ENCODE data around the gene NSFL1C. TPM values are rescaled to one million over a fixed set of nuclear protein-coding genes. Genes with fewer than 3 reads are reported as not detected.

NSFL1C gene
- polyA plus RNA-seq, 1 donor (not counting 4 experiments of a cell fraction or from before 2014, with no cell fraction given), result 38.8 TPM

GRCh38 chr20:1417790-1418189, 48.9 kb downstream of the NSFL1C start:
- Histone ChIP-seq H3K79me2 (ENCODE audit: control insufficient read depth, insufficient read depth, low read length) (no peaks in the 10 kb centered on the region), H3K4me3 (ENCODE audit: control insufficient read depth in 2 of 3, extremely low read depth in 1 of 3, insufficient read depth in 2 of 3, low read depth in 1 of 3, low read length in 3 of 3) (peak overlapping the region in 1 of 3 experiments; percentile 32), H4K20me1 (ENCODE audit: control insufficient read depth, extremely low read depth, insufficient read depth, low read length) (no peaks in the 10 kb centered on the region), H3K4me1 (ENCODE audit: control insufficient read depth, extremely low read depth, insufficient read depth, low read length) (peaks cover 38% of the 10 kb centered on the region), H3K27ac (ENCODE audit: control insufficient read depth, insufficient read depth, low read length) (peak overlapping the region; percentile 88), H3K9me1 (ENCODE audit: control insufficient read depth, extremely low read depth, insufficient read depth, low read length) (no peaks in the 10 kb centered on the region), H3K4me2 (ENCODE audit: control insufficient read depth, extremely low read depth, insufficient read depth, low read depth, low read length) (peak overlapping the region; percentile 61), H2AFZ (ENCODE audit: control insufficient read depth, low read length) (no peak overlapping the region), H3K27me3 (ENCODE audit: control insufficient read depth, extremely low read depth, insufficient read depth, low read length) (no peaks in the 10 kb centered on the region), H3K9me3 (ENCODE audit: control insufficient read depth, low read depth, low read length) (peaks cover 6% of the 10 kb centered on the region), H3K9ac (ENCODE audit: control insufficient read depth, extremely low read depth, insufficient read depth, low read length) (peak overlapping the region; percentile 30), H3K36me3 (ENCODE audit: control insufficient read depth in 2 of 2, extremely low read depth in 1 of 2, insufficient read depth in 2 of 2, low read length in 2 of 2) (no peaks in the 10 kb centered on the region)
- DNase-seq (ENCODE audit: low read depth, low spot score), result no peak
- TF ChIP-seq EZH2 (IDR thresholded peaks at IDR 0.05; ENCODE audit: low read length), result no peak
- TF ChIP-seq CTCF (optimal IDR thresholded peaks at IDR 0.05 in 1 of 3, IDR thresholded peaks at IDR 0.05 in 1 of 3, conservative IDR thresholded peaks at IDR 0.05 in 1 of 3; ENCODE audit: extremely low read depth in 1 of 3, insufficient read depth in 2 of 3, low read length in 3 of 3), result no peak
- dilution Hi-C loops (cut with MboI; ENCODE audit: extremely low pct_ligation_motif_present, low sequenced_read_pairs), result no loop called here
- peak; percentile 23 for FAIRE-seq

DNA sequence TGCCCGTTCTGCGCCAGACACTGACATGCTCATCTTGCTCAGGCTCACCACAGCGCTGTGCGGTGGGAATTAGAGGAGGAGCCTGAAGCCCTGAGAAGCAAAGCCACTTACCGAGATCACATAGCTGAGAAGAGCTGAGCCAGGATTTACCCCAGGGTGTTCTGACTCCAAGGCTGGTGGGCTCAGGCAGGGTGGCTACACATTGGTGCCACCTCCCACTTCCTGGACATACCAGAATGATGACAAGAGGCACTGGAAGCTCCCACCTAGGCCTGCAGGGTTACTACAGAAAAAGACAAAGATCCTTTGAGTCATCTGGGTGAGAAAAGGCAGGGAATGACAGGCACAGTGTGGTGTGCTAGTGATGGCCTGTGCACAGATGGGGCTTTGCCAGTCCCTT, 49.4 kb downstream of the NSFL1C start:
- FAIRE-seq (peak; percentile 99), DNase-seq (ENCODE audit: low read depth, low spot score) (peak; percentile 98)
- Histone ChIP-seq H4K20me1 (ENCODE audit: control insufficient read depth, extremely low read depth, insufficient read depth, low read length) (no peaks in the 10 kb centered on the region), H3K4me3 (ENCODE audit: control insufficient read depth in 2 of 3, extremely low read depth in 1 of 3, insufficient read depth in 2 of 3, low read depth in 1 of 3, low read length in 3 of 3) (peak overlapping the region in 1 of 3 experiments; percentile 14), H3K4me1 (ENCODE audit: control insufficient read depth, extremely low read depth, insufficient read depth, low read length) (peaks cover 33% of the 10 kb centered on the region), H3K36me3 (ENCODE audit: control insufficient read depth in 2 of 2, extremely low read depth in 1 of 2, insufficient read depth in 2 of 2, low read length in 2 of 2) (no peaks in the 10 kb centered on the region), H3K9me1 (ENCODE audit: control insufficient read depth, extremely low read depth, insufficient read depth, low read length) (no peaks in the 10 kb centered on the region), H3K27me3 (ENCODE audit: control insufficient read depth, extremely low read depth, insufficient read depth, low read length) (no peaks in the 10 kb centered on the region), H3K9me3 (ENCODE audit: control insufficient read depth, low read depth, low read length) (peaks cover 6% of the 10 kb centered on the region), H3K9ac (ENCODE audit: control insufficient read depth, extremely low read depth, insufficient read depth, low read length) (peak overlapping the region; percentile 49), H2AFZ (ENCODE audit: control insufficient read depth, low read length) (no peak overlapping the region), H3K4me2 (ENCODE audit: control insufficient read depth, extremely low read depth, insufficient read depth, low read depth, low read length) (peak overlapping the region; percentile 61), H3K27ac (ENCODE audit: control insufficient read depth, insufficient read depth, low read length) (peak overlapping the region; percentile 88), H3K79me2 (ENCODE audit: control insufficient read depth, insufficient read depth, low read length) (no peaks in the 10 kb centered on the region)
- dilution Hi-C loops (cut with MboI; ENCODE audit: extremely low pct_ligation_motif_present, low sequenced_read_pairs), result no loop called here
- TF ChIP-seq EZH2 (IDR thresholded peaks at IDR 0.05; ENCODE audit: low read length), result no peak
- no peak for TF ChIP-seq CTCF (optimal IDR thresholded peaks at IDR 0.05 in 1 of 3, IDR thresholded peaks at IDR 0.05 in 1 of 3, conservative IDR thresholded peaks at IDR 0.05 in 1 of 3; ENCODE audit: extremely low read depth in 1 of 3, insufficient read depth in 2 of 3, low read length in 3 of 3)
